ENCODE measurements around the gene RNF114. TPM values are rescaled to one million over a fixed set of nuclear protein-coding genes. Genes with fewer than 3 reads are reported as not detected.

Gene RNF114
- total RNA-seq, 4 donors from 2014 or later: 65.2 to 142 (median 78.1) TPM

DNA sequence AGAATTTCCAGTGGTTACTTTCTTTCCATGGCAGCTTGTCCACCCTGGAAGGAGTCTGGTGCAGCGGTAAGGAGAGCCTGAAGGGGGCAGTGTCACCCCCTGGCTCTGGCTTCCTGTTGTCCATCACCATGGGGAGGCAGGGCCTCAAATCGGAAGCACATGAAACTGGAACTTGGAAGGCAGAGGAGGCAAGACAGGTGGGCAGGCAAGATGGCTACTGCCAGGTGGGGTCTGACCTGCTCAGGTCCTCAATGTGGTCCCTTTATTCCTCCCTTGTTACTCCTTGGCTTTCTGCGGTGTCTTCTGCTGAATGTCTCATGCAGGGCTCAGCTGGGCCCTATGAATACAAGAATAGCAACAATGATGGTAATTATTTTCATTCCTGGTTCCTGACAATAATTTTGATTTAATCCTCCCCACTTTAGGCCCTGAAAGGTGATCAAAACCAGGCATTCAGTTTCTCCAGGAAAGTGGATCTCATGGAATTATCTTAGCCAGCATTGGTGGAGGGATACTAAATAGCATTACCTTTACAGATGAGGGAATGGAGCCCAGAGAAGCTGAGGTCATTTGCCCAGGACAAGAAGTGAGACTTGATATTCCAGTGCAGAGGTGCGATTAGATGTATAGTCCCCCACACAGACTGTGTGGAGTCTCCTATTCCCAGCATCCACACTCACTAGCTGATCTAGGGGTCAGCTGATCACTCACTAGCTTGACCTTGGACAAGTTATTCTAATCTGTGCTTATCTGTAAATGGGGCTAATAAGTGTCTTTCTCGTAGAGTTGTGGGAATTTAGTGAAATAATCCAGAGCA is 29.0 kb downstream of the RNF114 start:
- 68% methylated on average over 4 of the region's 5 CpGs for WGBS
- TF ChIP-seq, protein P1, sequence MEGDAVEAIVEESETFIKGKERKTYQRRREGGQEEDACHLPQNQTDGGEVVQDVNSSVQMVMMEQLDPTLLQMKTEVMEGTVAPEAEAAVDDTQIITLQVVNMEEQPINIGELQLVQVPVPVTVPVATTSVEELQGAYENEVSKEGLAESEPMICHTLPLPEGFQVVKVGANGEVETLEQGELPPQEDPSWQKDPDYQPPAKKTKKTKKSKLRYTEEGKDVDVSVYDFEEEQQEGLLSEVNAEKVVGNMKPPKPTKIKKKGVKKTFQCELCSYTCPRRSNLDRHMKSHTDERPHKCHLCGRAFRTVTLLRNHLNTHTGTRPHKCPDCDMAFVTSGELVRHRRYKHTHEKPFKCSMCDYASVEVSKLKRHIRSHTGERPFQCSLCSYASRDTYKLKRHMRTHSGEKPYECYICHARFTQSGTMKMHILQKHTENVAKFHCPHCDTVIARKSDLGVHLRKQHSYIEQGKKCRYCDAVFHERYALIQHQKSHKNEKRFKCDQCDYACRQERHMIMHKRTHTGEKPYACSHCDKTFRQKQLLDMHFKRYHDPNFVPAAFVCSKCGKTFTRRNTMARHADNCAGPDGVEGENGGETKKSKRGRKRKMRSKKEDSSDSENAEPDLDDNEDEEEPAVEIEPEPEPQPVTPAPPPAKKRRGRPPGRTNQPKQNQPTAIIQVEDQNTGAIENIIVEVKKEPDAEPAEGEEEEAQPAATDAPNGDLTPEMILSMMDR (IDR thresholded peaks at IDR 0.05): peak in 2 of 3 experiments; percentile 23 to 46
- no peak for TF ChIP-seq POLR2A (IDR thresholded peaks at IDR 0.05; ENCODE audit: low read depth)

GRCh38 chr20:49965781-49966305 is 29.6 kb downstream of the RNF114 start:
- H3K27ac ChIP-seq (replicated peaks in 1 of 4): no peak overlapping the region
- intact Hi-C loops (cut with DNase I): no loop called here
- H3K36me3 ChIP-seq: peaks cover 0 to 22% (median 2%) of the 10 kb centered on the region in 4 donors
- DNase-seq (ENCODE audit: extremely low spot score): no peak
- H3K4me1 ChIP-seq: peaks cover 0 to 5% (median 1%) of the 10 kb centered on the region in 4 donors
- no peaks in the 10 kb centered on the region for H3K27me3 ChIP-seq
- H3K4me3 ChIP-seq: no peak overlapping the region
- TF ChIP-seq, protein P1 (IDR thresholded peaks at IDR 0.05): no peak
- TF ChIP-seq EP300 (IDR thresholded peaks at IDR 0.05) (no peak), POLR2AphosphoS5 (IDR thresholded peaks at IDR 0.05) (no peak), POLR2A (IDR thresholded peaks at IDR 0.05; ENCODE audit: low read depth) (no peak)
- 90% methylated on average over 9 of the region's 9 CpGs for WGBS
- no peaks in the 10 kb centered on the region for H3K9me3 ChIP-seq

More for the DNA sequence above, 29.0 kb downstream of the RNF114 start:
- H3K4me3 ChIP-seq: no peak overlapping the region
- intact Hi-C loops (cut with DNase I): no loop called here
- no peak overlapping the region for H3K27ac ChIP-seq (replicated peaks in 1 of 4)
- no peaks in the 10 kb centered on the region for H3K27me3 ChIP-seq
- peaks cover 0 to 5% (median 1%) of the 10 kb centered on the region in 4 donors for H3K4me1 ChIP-seq
- DNase-seq (ENCODE audit: extremely low spot score): no peak
- H3K9me3 ChIP-seq: no peaks in the 10 kb centered on the region
- peaks cover 0 to 23% (median 3%) of the 10 kb centered on the region in 4 donors for H3K36me3 ChIP-seq

- TF ChIP-seq EP300 (IDR thresholded peaks at IDR 0.05) (no peak), POLR2AphosphoS5 (IDR thresholded peaks at IDR 0.05) (no peak), POLR2A (IDR thresholded peaks at IDR 0.05; ENCODE audit: low read depth) (no peak)
- TF ChIP-seq, protein P1 (IDR thresholded peaks at IDR 0.05): no peak
- WGBS: 89% methylated on average over 2 of the region's 2 CpGs
- no peak for DNase-seq (ENCODE audit: extremely low spot score)
- Histone ChIP-seq H3K4me1 (peaks cover 0 to 5% (median 1%) of the 10 kb centered on the region in 4 donors), H3K9me3 (no peaks in the 10 kb centered on the region), H3K27ac (replicated peaks in 1 of 4) (no peak overlapping the region), H3K4me3 (no peak overlapping the region), H3K27me3 (no peaks in the 10 kb centered on the region), H3K36me3 (peaks cover 0 to 22% (median 2%) of the 10 kb centered on the region in 4 donors)
- intact Hi-C loops (cut with DNase I): no loop called here
Measured at GRCh38 chr20:49966861-49967260, 30.7 kb downstream of the RNF114 start.

DNA sequence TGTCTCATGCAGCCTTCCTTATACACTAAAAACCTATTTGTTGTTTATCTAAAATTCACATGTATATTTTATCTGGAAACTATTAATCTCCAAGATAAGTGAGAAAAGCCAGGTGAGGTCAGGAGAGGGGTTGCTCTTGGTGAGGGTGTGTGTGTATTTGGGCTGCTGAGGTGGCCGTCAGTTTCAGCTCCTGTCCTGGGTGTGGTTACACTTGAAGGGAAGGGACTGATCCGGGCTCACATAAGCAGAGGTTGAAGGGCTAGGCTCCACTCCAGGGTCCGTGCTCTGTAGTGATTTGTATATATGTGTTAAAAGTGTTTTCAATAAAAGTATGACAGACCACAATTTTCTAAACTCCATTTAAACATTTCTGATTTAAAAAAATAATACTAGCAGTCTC is 33.0 kb downstream of the RNF114 start:
- Histone ChIP-seq H3K36me3 (peaks cover 0 to 11% (median 0%) of the 10 kb centered on the region in 4 donors), H3K9me3 (no peaks in the 10 kb centered on the region), H3K27me3 (no peaks in the 10 kb centered on the region), H3K27ac (replicated peaks in 1 of 4) (no peak overlapping the region), H3K4me3 (no peak overlapping the region), H3K4me1 (peaks cover 0 to 5% (median 1%) of the 10 kb centered on the region in 4 donors)
- no peak for DNase-seq (ENCODE audit: extremely low spot score)
- TF ChIP-seq POLR2A (IDR thresholded peaks at IDR 0.05; ENCODE audit: low read depth) (no peak), POLR2AphosphoS5 (IDR thresholded peaks at IDR 0.05) (no peak)
- TF ChIP-seq, protein P1 (IDR thresholded peaks at IDR 0.05): no peak
- 34% methylated on average over 3 of the region's 3 CpGs for WGBS
- intact Hi-C loops (cut with DNase I): no loop called here
